CD4-positive, alpha-beta T cell (primary cell): Measurements from ENCODE around the gene FBLN1. TPM values are rescaled to one million over a fixed set of nuclear protein-coding genes. Genes with fewer than 3 reads are reported as not detected.

Source experiments
- ATAC-seq: fragments of 200-7000 bp; cut with Tn5 transposase; one replicate; pipeline ENCODE4 v1.10.0; 2022; ENCODE audit warnings: mild to moderate bottlenecking; ENCODE audit not compliant: poor library complexity
- CTCF ChIA-PET: fragments of 350-600 bp; sonication (Branson Sonifier 250); formaldehyde crosslinking; loops from one replicate; lab custom pipeline; 2021; ENCODE audit warnings: antibody characterized with exemption, inconsistent platforms; lab: Charles Lee
- POLR2A ChIA-PET: fragments of 350-600 bp; sonication (Branson Sonifier 250); formaldehyde crosslinking; loops from one replicate; lab custom pipeline; 2021; ENCODE audit warnings: antibody characterized with exemption, inconsistent platforms; lab: Charles Lee
- DNase-seq, 14 experiments: peaks; one replicate each; pipeline ENCODE4 v3.0.0-alpha.2; 2013 to 2020; ENCODE audit warnings: mixed read lengths in 2 of 14
- H3K27ac ChIP-seq, 2 donors: one replicate each; pipeline versions ENCODE4 v1.5.1 to v1.7.0; 2013; ENCODE audit warnings: low read length in 2 of 2, low read depth in 1 of 2, mild to moderate bottlenecking in 1 of 2
- H3K27me3 ChIP-seq, 2 experiments: 1 replicate in 1 of 2; 2 replicates in 1 of 2; pipeline versions ENCODE4 v1.6.1 to v1.7.0; 2013; ENCODE audit warnings: low read length in 2 of 2, control low read depth in 1 of 2, mild to moderate bottlenecking in 1 of 2, moderate library complexity in 1 of 2; ENCODE audit not compliant: insufficient read depth in 2 of 2, control insufficient read depth in 1 of 2
- H3K36me3 ChIP-seq: one replicate; pipeline ENCODE4 v1.6.1; 2013; ENCODE audit warnings: low read length, control low read depth; ENCODE audit not compliant: insufficient read depth
- H3K4me1 ChIP-seq: one replicate; pipeline ENCODE4 v1.6.1; 2013; ENCODE audit warnings: low read length, control low read depth; ENCODE audit not compliant: insufficient read depth
- H3K4me3 ChIP-seq: one replicate; pipeline ENCODE4 v1.5.1; 2013; ENCODE audit warnings: mild to moderate bottlenecking, low read length, moderate library complexity
- H3K9me3 ChIP-seq, 2 experiments: 1 replicate in 1 of 2; 2 replicates in 1 of 2; pipeline versions ENCODE4 v1.6.1 to v1.7.0; 2013; ENCODE audit warnings: low read length in 2 of 2, mild to moderate bottlenecking in 2 of 2, control low read depth in 1 of 2, moderate library complexity in 1 of 2; ENCODE audit not compliant: control insufficient read depth in 1 of 2, insufficient read depth in 1 of 2
- H3K27ac Mint-ChIP-seq: one replicate; pipeline ENCODE4 v1.8.0; 2020; ENCODE audit warnings: mixed read lengths
- H3K27me3 Mint-ChIP-seq: one replicate; pipeline ENCODE4 v1.8.0; 2021; ENCODE audit warnings: mixed read lengths
- H3K36me3 Mint-ChIP-seq: one replicate; pipeline ENCODE4 v1.8.0; 2021; ENCODE audit warnings: low read depth, mixed read lengths
- H3K4me1 Mint-ChIP-seq: one replicate; pipeline ENCODE4 v1.8.0; 2021; ENCODE audit warnings: low read depth, mixed read lengths
- H3K4me3 Mint-ChIP-seq: one replicate; pipeline ENCODE4 v1.8.0; 2020; ENCODE audit warnings: mild to moderate bottlenecking, mixed read lengths
- H3K9me3 Mint-ChIP-seq: one replicate; pipeline ENCODE4 v1.8.0; 2020; ENCODE audit warnings: mixed read lengths
- intact Hi-C, 2 experiments: fragments of 100-400 bp; cut with DNase I in 1 of 2; cut with micrococcal nuclease in 1 of 2; formaldehyde crosslinking; loops; one replicate each; pipeline versions ENCODE4 v1.15.1 to v1.9.0; 2023 to 2025; cut with DNase I, micrococcal nuclease
- total RNA-seq, 174 experiments: library from RNA in 2 of 174; stranded (reverse) in 2 of 174; gene quantifications; one replicate each; pipeline ENCODE4 v1.2.3 and lab custom pipeline; 2021 to 2026
- TF ChIP-seq, protein P1 (sequence below): fragments of 200-600 bp; IDR thresholded peaks from one replicate; pipeline ENCODE4 v1.8.0; 2022; ENCODE audit warnings: antibody characterized with exemption, mild to moderate bottlenecking

FBLN1 gene
- total RNA-seq, 2 experiments from 2014 or later: not detected

DNA sequence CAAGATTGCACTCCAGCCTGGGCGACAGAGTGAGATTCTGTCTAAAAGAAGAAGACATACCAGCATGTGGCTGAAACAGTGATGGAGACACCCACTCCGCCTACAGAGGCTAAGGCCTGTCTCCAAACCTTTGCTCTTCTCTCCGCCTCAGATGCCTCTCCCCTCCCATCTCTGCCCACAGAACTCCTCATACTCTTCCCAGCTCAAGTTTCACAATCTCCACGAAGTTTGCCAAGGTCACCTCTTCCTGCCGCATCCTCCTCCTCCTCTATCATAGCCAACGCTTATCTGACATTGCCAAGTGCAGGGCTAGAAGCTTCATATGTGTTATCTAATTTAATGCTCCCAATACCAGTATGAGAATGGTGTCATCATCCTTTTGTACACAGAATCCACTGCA is 25.9 kb upstream of the FBLN1 start:
- Histone ChIP-seq H3K4me1 (no peaks in the 10 kb centered on the region), H3K36me3 (no peaks in the 10 kb centered on the region), H3K27ac (no peak overlapping the region), H3K27me3 (peaks cover 0 to 8% of the 10 kb centered on the region in 2 experiments), H3K9me3 (no peaks in the 10 kb centered on the region), H3K4me3 (no peak overlapping the region)
- CTCF ChIA-PET: no interaction called here
- H3K4me1 Mint-ChIP-seq: no peaks in the 10 kb centered on the region
- TF ChIP-seq, protein P1, sequence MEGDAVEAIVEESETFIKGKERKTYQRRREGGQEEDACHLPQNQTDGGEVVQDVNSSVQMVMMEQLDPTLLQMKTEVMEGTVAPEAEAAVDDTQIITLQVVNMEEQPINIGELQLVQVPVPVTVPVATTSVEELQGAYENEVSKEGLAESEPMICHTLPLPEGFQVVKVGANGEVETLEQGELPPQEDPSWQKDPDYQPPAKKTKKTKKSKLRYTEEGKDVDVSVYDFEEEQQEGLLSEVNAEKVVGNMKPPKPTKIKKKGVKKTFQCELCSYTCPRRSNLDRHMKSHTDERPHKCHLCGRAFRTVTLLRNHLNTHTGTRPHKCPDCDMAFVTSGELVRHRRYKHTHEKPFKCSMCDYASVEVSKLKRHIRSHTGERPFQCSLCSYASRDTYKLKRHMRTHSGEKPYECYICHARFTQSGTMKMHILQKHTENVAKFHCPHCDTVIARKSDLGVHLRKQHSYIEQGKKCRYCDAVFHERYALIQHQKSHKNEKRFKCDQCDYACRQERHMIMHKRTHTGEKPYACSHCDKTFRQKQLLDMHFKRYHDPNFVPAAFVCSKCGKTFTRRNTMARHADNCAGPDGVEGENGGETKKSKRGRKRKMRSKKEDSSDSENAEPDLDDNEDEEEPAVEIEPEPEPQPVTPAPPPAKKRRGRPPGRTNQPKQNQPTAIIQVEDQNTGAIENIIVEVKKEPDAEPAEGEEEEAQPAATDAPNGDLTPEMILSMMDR: no peak
- ATAC-seq (no peak), DNase-seq (no peak)
- H3K27me3 Mint-ChIP-seq: peaks cover 23% of the 10 kb centered on the region
- H3K36me3 Mint-ChIP-seq: no peaks in the 10 kb centered on the region
- POLR2A ChIA-PET: no interaction called here
- no peak overlapping the region for H3K27ac Mint-ChIP-seq
- no peaks in the 10 kb centered on the region for H3K9me3 Mint-ChIP-seq
- intact Hi-C loops: no loop called here
- no peak overlapping the region for H3K4me3 Mint-ChIP-seq

DNA sequence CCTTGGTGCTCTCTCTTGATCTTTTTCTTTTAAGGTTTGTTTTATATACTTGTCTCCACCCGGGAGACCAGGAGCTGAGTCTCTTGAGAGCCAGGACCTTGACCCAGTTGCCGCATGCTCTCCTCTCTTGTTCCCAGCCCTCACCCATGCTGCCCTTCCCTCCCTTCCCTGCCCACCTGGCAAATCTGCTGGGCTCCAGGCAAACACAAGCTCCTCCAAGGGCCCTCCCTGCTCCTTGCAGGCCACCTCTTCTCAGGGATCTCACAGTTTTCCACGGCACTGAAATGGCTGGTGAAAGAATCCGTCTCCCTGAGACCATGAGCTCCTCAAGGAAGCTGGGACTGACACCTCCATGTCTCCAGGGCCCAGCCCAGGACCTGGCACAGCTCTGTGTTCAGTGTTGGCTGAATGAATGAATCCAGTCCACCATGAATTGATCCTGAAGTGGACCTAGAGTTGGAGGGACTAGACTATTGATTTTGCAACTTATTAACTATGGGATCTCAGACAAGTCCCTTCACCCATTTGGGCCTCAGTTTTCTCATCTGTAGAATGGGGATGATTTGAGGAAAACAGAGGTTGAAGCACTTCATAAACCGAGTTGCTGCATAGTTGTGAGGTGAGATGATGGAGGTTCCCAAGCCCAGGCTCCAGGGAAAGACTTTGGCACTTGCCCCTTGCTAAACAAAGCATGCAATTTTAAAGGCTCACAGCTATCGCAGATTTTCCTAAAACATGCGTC is 25.1 kb upstream of the FBLN1 start:
- no peaks in the 10 kb centered on the region for H3K9me3 ChIP-seq
- DNase-seq: no peak
- ChIA-PET POLR2A (no interaction called here), CTCF (no interaction called here)
- H3K4me3 ChIP-seq: no peak overlapping the region
- H3K36me3 ChIP-seq: no peaks in the 10 kb centered on the region
- no peaks in the 10 kb centered on the region for H3K9me3 Mint-ChIP-seq
- H3K36me3 Mint-ChIP-seq: no peaks in the 10 kb centered on the region
- H3K27ac Mint-ChIP-seq: no peak overlapping the region
- intact Hi-C loops: no loop called here
- no peak for ATAC-seq
- peaks cover 0 to 8% of the 10 kb centered on the region in 2 experiments for H3K27me3 ChIP-seq
- TF ChIP-seq, protein P1: no peak
- no peak overlapping the region for H3K27ac ChIP-seq
- no peaks in the 10 kb centered on the region for H3K4me1 Mint-ChIP-seq
- H3K4me1 ChIP-seq: no peaks in the 10 kb centered on the region
- H3K4me3 Mint-ChIP-seq: no peak overlapping the region
- H3K27me3 Mint-ChIP-seq: peaks cover 23% of the 10 kb centered on the region

DNA sequence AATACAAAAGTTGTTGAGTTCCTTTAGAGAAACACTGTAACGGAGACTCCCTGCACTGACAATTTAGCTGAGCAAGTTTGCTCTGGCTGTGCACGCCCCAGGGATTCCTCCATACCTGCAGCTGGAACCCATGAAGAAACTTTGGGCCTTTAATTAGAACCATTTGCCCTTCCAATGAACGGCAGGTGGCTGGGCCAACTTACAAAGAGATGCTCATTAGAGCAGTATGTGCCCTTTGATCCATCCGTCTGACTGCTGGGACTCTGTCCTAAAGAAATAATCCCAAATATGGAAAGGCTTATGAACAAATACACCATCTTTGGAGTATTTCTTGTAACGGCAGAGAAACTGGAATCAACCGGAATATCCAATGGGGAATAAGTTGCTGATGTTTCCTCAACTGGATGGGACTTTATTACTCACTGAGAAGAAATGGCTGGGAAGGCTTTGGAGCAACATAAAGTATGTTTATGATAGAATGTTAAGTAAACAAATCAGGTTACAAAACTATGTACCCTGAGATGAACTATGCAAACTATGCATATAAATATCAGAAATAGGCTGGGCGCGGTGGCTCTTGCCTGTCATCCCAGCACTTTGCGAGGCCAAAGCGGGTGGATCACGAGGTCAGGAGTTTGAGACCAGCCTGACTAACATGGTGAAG is 24.4 kb upstream of the FBLN1 start:
- H3K27me3 ChIP-seq: peaks cover 0 to 8% of the 10 kb centered on the region in 2 experiments
- DNase-seq: no peak
- ChIA-PET CTCF (no interaction called here), POLR2A (no interaction called here)
- Mint-ChIP-seq H3K4me3 (no peak overlapping the region), H3K36me3 (no peaks in the 10 kb centered on the region), H3K9me3 (no peaks in the 10 kb centered on the region), H3K27me3 (peaks cover 23% of the 10 kb centered on the region), H3K27ac (no peak overlapping the region), H3K4me1 (no peaks in the 10 kb centered on the region)
- no peaks in the 10 kb centered on the region for H3K36me3 ChIP-seq
- H3K4me3 ChIP-seq: no peak overlapping the region
- TF ChIP-seq, protein P1: no peak
- no peaks in the 10 kb centered on the region for H3K4me1 ChIP-seq
- intact Hi-C loops: no loop called here
- no peak for ATAC-seq
- no peaks in the 10 kb centered on the region for H3K9me3 ChIP-seq
- no peak overlapping the region for H3K27ac ChIP-seq
